ENCODE measurements around the gene P2RY1. TPM values are rescaled to one million over a fixed set of nuclear protein-coding genes. Genes with fewer than 3 reads are reported as not detected.

P2RY1 gene, protein sequence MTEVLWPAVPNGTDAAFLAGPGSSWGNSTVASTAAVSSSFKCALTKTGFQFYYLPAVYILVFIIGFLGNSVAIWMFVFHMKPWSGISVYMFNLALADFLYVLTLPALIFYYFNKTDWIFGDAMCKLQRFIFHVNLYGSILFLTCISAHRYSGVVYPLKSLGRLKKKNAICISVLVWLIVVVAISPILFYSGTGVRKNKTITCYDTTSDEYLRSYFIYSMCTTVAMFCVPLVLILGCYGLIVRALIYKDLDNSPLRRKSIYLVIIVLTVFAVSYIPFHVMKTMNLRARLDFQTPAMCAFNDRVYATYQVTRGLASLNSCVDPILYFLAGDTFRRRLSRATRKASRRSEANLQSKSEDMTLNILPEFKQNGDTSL
- 0.57 TPM for total RNA-seq
- under 1 TPM in 3 of 4 donors, not detected in 1; 0.08 to 0.13 (median 0.10) TPM for polyA plus RNA-seq

DNA sequence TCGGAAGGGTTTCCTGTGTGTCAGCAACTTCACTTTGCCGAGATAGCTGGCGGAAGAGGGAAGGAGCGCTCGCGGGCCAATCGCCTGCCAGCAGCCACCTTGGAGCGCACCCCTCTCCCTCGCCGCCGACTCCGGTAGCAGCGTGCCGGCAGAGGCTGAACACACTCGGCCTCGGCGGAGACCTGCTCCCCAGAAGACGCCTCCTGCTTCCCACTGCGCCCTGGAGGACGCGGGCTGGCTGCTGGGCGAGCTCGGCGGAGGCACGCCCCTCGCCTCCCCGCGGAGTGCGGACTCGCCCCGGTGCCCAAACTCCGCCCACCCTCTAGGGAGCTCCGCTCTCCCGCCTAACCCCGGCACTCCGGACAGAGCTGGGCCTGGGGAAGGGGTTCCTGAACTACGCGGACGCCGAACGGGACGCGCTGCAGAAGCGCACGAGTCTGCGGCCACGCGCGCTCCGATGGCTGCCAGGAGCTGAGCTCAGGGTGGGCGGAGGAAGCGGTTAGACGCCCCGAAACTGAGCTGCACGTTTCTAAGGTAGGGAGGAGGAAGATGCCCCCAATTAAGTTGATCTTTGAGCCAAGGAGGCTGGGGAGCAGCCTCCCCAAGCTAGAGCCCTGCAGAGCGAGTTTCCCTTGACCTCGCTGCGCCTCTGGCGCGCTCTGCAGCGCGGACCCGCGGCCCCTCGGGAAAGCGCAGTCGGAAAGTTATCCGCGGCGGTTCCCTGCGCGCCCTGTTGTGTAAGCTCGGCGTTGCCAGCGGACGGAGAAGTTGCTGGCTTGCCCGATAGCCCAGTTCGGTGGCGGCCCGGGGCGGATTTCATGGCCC, at the start of gene P2RY1:
Gene P2RY1 (plus strand): TSS at position 356 of the 825 bp plus-strand sequence. CDS start 652 bp downstream, outside the sequence.
- no peaks in the 10 kb centered on the region for H3K9me3 ChIP-seq (ENCODE audit: control insufficient read depth in 2 of 2, low read length in 2 of 2)
- peaks cover 12% of the 10 kb centered on the region for H3K27me3 ChIP-seq (ENCODE audit: control insufficient read depth, insufficient read depth, low read length)
- H3K4me1 ChIP-seq (ENCODE audit: control insufficient read depth, insufficient read depth, low read length, poor library complexity, severe bottlenecking): peaks cover 4% of the 10 kb centered on the region
- peak within 1 kb of the TSS; percentile 77 to 87 (median 80) for H3K4me3 Mint-ChIP-seq
- peaks cover 0 to 4% (median 0%) of the 10 kb centered on the region in 7 donors for H3K9me3 Mint-ChIP-seq
- peaks cover 36% of the 10 kb centered on the region for H3K27me3 Mint-ChIP-seq
- H3K36me3 ChIP-seq (ENCODE audit: control insufficient read depth, insufficient read depth, low read length): no peaks in the 10 kb centered on the region
- no peaks in the 10 kb centered on the region for H3K36me3 Mint-ChIP-seq
- peak within 1 kb of the TSS in 1 of 3 donors; percentile 89 for H3K27ac Mint-ChIP-seq
- ATAC-seq (ENCODE audit: low read depth in 2 of 2) (peak; percentile 22 to 36), DNase-seq (peak in 2 of 3 donors; percentile 1 to 61)
- H3K4me3 ChIP-seq (ENCODE audit: low read depth, low read length): no peak within 1 kb of the TSS
- H3K4me1 Mint-ChIP-seq: peaks cover 0 to 22% (median 3%) of the 10 kb centered on the region in 4 donors
- no peak within 1 kb of the TSS for H3K27ac ChIP-seq (ENCODE audit: insufficient read depth, low read length, poor library complexity, severe bottlenecking)

DNA sequence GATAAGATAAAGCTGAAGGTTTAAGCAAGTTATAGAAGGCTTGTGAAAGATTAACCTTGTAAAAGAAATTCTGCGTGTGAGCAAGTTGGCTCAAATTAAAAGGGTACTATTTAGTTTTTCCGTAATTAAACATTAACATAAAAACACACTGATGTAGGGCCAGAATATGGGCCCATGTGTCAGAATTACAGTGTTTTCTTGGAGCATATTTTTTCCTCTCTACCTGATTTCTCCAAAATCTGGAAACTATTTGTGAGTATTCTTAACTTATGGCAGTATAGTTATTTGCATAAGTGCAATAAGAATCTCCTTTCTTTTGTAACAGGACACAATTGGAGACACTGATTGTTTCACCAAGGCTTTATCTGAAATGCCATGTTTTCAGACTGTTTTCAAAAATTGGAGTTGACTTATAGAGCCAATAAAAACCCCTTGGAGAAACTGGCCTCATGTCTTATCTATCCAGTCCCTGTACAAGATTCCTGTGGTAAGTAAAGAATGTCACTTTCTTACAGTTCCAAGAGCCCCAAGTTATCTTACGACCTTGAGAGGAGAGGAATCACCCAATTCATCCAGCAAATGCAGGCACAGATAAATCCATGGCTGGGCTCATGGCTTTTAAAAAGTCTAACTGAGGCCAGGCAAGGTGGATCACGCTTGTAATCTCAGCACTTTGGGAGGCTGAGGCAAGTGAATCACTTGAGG, 47.8 kb upstream of the P2RY1 start:
- no peaks in the 10 kb centered on the region for H3K9me3 ChIP-seq (ENCODE audit: control insufficient read depth in 2 of 2, low read length in 2 of 2)
- Mint-ChIP-seq H3K4me3 (no peak overlapping the region), H3K27ac (no peak overlapping the region), H3K4me1 (no peaks in the 10 kb centered on the region), H3K36me3 (no peaks in the 10 kb centered on the region), H3K9me3 (peaks cover 0 to 11% (median 0%) of the 10 kb centered on the region in 7 donors), H3K27me3 (peaks cover 4% of the 10 kb centered on the region)
- H3K36me3 ChIP-seq (ENCODE audit: control insufficient read depth, insufficient read depth, low read length): no peaks in the 10 kb centered on the region
- no peak overlapping the region for H3K4me3 ChIP-seq (ENCODE audit: low read depth, low read length)
- no peaks in the 10 kb centered on the region for H3K27me3 ChIP-seq (ENCODE audit: control insufficient read depth, insufficient read depth, low read length)
- no peak overlapping the region for H3K27ac ChIP-seq (ENCODE audit: insufficient read depth, low read length, poor library complexity, severe bottlenecking)
- ATAC-seq (ENCODE audit: low read depth in 2 of 2) (no peak), DNase-seq (no peak)
- H3K4me1 ChIP-seq (ENCODE audit: control insufficient read depth, insufficient read depth, low read length, poor library complexity, severe bottlenecking): no peaks in the 10 kb centered on the region

DNA sequence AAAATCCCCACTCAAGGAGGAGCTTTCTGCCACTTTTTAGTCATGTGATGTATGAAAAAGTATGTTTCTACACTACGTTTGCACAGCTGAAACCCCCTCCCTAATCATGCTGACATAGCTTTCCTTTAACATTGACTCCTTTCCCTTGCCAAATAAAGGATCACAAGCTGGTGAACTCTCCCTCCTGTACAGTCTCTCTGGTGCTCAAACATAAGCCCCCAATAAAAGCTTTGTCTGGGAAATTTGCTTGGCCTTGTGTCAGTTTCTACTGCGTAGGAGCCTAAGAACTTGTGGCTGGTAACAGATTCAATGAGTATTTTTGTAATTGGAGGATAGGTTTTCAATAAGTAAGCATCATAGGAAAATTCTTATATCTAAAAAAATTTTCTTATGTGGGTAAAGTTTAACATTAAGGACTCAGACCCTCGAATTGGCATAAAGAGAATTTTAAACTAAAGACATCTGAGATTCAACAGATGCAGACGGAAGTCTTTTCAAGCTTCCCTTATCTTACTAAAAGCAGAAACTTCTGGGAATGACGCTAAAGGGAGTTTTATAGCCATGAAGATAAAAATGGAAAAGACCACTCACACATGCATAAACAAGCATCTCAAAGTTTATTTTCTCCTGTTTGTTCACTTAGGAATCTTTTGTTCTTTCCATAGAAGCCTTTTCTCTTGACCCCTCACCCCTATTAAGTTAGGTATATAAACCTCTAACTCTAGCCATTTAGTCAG, 44.1 kb upstream of the P2RY1 start:
- Histone ChIP-seq H3K27me3 (ENCODE audit: control insufficient read depth, insufficient read depth, low read length) (no peaks in the 10 kb centered on the region), H3K36me3 (ENCODE audit: control insufficient read depth, insufficient read depth, low read length) (no peaks in the 10 kb centered on the region), H3K9me3 (ENCODE audit: control insufficient read depth in 2 of 2, low read length in 2 of 2) (no peaks in the 10 kb centered on the region), H3K27ac (ENCODE audit: insufficient read depth, low read length, poor library complexity, severe bottlenecking) (no peak overlapping the region), H3K4me3 (ENCODE audit: low read depth, low read length) (no peak overlapping the region), H3K4me1 (ENCODE audit: control insufficient read depth, insufficient read depth, low read length, poor library complexity, severe bottlenecking) (no peaks in the 10 kb centered on the region)
- ATAC-seq (ENCODE audit: low read depth in 2 of 2) (no peak), DNase-seq (no peak)
- Mint-ChIP-seq H3K9me3 (peaks cover 0 to 11% (median 0%) of the 10 kb centered on the region in 7 donors), H3K4me3 (no peak overlapping the region), H3K27me3 (no peaks in the 10 kb centered on the region), H3K4me1 (no peaks in the 10 kb centered on the region), H3K27ac (no peak overlapping the region), H3K36me3 (no peaks in the 10 kb centered on the region)

DNA sequence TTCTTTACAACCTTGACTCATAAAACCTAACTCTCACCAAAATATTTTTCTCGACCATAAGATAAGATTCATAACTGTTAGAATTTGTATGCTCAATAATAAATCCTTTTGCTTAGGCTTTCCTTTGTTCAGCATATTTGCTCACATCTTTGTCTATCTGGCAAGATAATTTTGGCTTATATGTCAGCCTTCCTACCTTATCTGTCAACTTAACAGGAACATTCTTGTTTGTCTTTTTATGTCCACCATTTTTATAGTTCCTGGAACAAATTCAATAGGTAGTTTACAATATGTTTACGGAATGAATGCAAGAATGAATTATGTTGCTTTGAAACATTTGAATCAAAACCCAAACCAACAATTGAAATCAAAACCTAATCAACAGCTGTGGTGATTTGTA, 41.0 kb upstream of the P2RY1 start:
- Histone ChIP-seq H3K9me3 (ENCODE audit: control insufficient read depth in 2 of 2, low read length in 2 of 2) (no peaks in the 10 kb centered on the region), H3K4me1 (ENCODE audit: control insufficient read depth, insufficient read depth, low read length, poor library complexity, severe bottlenecking) (no peaks in the 10 kb centered on the region), H3K27ac (ENCODE audit: insufficient read depth, low read length, poor library complexity, severe bottlenecking) (no peak overlapping the region), H3K36me3 (ENCODE audit: control insufficient read depth, insufficient read depth, low read length) (no peaks in the 10 kb centered on the region), H3K4me3 (ENCODE audit: low read depth, low read length) (no peak overlapping the region), H3K27me3 (ENCODE audit: control insufficient read depth, insufficient read depth, low read length) (no peaks in the 10 kb centered on the region)
- H3K27me3 Mint-ChIP-seq: no peaks in the 10 kb centered on the region
- H3K4me1 Mint-ChIP-seq: peaks cover 0 to 5% (median 1%) of the 10 kb centered on the region in 4 donors
- H3K9me3 Mint-ChIP-seq: peaks cover 0 to 2% (median 0%) of the 10 kb centered on the region in 7 donors
- no peaks in the 10 kb centered on the region for H3K36me3 Mint-ChIP-seq
- H3K4me3 Mint-ChIP-seq: no peak overlapping the region
- ATAC-seq (ENCODE audit: low read depth in 2 of 2) (no peak), DNase-seq (no peak)
- no peak overlapping the region for H3K27ac Mint-ChIP-seq

DNA sequence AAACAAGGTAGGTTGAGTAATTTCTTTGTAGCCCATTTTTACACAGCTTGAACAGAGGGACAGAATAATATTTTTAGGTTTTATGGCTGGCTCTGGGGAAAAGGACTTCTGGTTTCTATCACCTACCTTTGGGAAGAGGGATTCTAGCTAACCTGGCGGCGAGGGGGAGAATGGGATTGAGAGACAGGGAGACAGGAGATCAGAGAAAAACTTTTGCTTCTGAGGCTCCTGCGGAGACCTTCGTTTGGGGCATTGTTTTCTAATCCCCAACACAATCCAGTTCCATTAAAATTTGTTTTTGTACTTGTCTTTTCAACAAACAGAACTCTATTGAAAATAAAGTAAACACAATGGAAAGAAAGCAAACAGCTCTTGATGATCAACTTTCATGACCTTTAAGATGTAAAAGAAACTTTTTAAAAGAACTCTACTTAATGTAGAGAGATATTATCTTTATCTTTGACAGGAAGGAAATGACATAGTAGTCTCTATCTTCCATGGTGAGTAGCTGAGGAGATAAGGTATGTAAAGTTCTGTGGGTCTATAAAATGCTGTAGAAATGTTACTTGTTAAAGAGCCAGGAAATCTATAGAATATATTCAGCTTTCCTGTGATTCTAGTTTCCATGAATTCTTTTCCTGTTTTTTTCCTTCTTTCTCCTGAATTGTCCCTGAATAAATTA, 37.0 kb upstream of the P2RY1 start:
- no peaks in the 10 kb centered on the region for H3K27me3 Mint-ChIP-seq
- ATAC-seq (ENCODE audit: low read depth in 2 of 2): no peak
- H3K9me3 Mint-ChIP-seq: peaks cover 0 to 4% (median 2%) of the 10 kb centered on the region in 7 donors
- DNase-seq: peak in 1 of 3 donors; percentile 1
- Histone ChIP-seq H3K9me3 (ENCODE audit: control insufficient read depth in 2 of 2, low read length in 2 of 2) (no peaks in the 10 kb centered on the region), H3K4me1 (ENCODE audit: control insufficient read depth, insufficient read depth, low read length, poor library complexity, severe bottlenecking) (no peaks in the 10 kb centered on the region), H3K36me3 (ENCODE audit: control insufficient read depth, insufficient read depth, low read length) (no peaks in the 10 kb centered on the region), H3K4me3 (ENCODE audit: low read depth, low read length) (no peak overlapping the region), H3K27me3 (ENCODE audit: control insufficient read depth, insufficient read depth, low read length) (no peaks in the 10 kb centered on the region), H3K27ac (ENCODE audit: insufficient read depth, low read length, poor library complexity, severe bottlenecking) (no peak overlapping the region)
- no peaks in the 10 kb centered on the region for H3K36me3 Mint-ChIP-seq
- H3K27ac Mint-ChIP-seq: no peak overlapping the region
- H3K4me3 Mint-ChIP-seq: no peak overlapping the region
- H3K4me1 Mint-ChIP-seq: peaks cover 0 to 5% (median 3%) of the 10 kb centered on the region in 4 donors

DNA sequence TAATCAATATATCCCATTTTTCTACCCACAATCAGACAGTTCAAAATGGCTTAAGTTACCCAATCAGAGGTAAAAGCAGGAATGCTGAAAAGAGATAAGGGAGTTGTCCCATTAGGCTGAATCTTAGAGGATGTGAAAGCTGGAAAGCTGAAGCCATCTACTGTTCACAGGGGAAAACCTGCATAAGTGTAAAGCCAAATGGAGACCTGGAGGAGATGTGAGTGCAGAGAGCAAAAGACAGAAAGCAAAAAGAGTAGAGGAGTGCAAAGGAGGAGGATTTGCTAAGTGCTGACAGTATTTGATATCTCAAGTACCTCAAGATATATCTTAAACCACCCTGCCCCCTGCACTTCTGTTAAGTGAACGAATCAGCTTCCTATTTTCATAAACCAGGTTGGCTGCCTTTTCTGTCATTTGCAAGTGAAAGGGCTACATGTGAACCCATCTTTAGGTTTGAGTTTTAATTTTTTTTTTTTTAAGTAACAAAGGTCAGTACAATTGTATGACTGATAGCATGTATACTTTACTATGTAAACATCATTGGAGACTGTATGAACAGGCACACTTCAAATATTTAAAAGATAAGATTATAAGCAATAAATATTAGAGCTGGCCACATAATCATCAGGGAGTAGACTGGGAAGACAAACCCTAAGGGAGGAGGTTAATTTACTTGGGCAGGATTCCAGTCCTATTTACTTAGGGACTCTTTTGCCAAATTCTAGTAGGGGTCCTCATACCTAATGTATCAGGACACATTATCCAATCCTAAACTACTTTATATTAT, 22.8 kb upstream of the P2RY1 start:
- Mint-ChIP-seq H3K4me1 (no peaks in the 10 kb centered on the region), H3K4me3 (no peak overlapping the region), H3K27me3 (no peaks in the 10 kb centered on the region), H3K36me3 (no peaks in the 10 kb centered on the region), H3K9me3 (peaks cover 0 to 3% (median 0%) of the 10 kb centered on the region in 7 donors), H3K27ac (no peak overlapping the region)
- H3K27ac ChIP-seq (ENCODE audit: insufficient read depth, low read length, poor library complexity, severe bottlenecking): no peak overlapping the region
- ATAC-seq (ENCODE audit: low read depth in 2 of 2): no peak
- H3K4me3 ChIP-seq (ENCODE audit: low read depth, low read length): no peak overlapping the region
- DNase-seq: no peak
- no peaks in the 10 kb centered on the region for H3K9me3 ChIP-seq (ENCODE audit: control insufficient read depth in 2 of 2, low read length in 2 of 2)
- H3K36me3 ChIP-seq (ENCODE audit: control insufficient read depth, insufficient read depth, low read length): no peaks in the 10 kb centered on the region
- no peaks in the 10 kb centered on the region for H3K4me1 ChIP-seq (ENCODE audit: control insufficient read depth, insufficient read depth, low read length, poor library complexity, severe bottlenecking)
- H3K27me3 ChIP-seq (ENCODE audit: control insufficient read depth, insufficient read depth, low read length): no peaks in the 10 kb centered on the region
